ENCODE data around the gene WDR64.

Gene WDR64

DNA sequence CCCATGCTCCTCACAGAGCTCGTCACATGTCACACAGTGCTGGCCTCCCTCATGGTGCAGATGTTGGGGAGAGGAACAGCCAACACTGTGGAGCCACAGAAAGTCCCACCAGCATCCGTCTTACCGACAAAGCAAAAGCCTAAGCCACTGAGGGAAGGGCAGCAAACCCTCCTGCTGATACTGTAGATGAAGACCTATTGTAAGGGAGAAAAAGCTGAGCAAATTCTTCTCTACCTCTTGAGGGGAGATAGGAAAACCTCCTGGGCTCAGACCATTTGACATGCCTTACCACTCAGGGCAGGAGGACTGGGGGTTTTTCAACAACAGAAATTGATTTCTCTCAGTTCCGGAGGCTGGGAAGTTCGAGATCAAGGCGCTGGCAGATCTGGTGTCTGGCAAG, 95.9 kb downstream of the WDR64 start:
- H3K36me3 ChIP-seq (ENCODE audit: control insufficient read depth, insufficient read depth, low read length) = no peaks in the 10 kb centered on the region
- no peak overlapping the region for H3K9ac ChIP-seq (ENCODE audit: low read length)
- H3K4me3 ChIP-seq (ENCODE audit: low read depth, low read length) = no peak overlapping the region
- no peaks in the 10 kb centered on the region for H3K9me3 ChIP-seq (ENCODE audit: control insufficient read depth, insufficient read depth, low read depth, low read length)
- H3K27ac ChIP-seq (ENCODE audit: low read depth, low read length) = no peak overlapping the region
- 0 out of 2 replicates have a peak, but pooled peaks cover 7% of the 10 kb centered on the region for H3K4me1 ChIP-seq (ENCODE audit: control insufficient read depth, insufficient read depth, low read length)
- H3K27me3 ChIP-seq (ENCODE audit: control insufficient read depth, insufficient read depth, low read length) = no peaks in the 10 kb centered on the region

DNA sequence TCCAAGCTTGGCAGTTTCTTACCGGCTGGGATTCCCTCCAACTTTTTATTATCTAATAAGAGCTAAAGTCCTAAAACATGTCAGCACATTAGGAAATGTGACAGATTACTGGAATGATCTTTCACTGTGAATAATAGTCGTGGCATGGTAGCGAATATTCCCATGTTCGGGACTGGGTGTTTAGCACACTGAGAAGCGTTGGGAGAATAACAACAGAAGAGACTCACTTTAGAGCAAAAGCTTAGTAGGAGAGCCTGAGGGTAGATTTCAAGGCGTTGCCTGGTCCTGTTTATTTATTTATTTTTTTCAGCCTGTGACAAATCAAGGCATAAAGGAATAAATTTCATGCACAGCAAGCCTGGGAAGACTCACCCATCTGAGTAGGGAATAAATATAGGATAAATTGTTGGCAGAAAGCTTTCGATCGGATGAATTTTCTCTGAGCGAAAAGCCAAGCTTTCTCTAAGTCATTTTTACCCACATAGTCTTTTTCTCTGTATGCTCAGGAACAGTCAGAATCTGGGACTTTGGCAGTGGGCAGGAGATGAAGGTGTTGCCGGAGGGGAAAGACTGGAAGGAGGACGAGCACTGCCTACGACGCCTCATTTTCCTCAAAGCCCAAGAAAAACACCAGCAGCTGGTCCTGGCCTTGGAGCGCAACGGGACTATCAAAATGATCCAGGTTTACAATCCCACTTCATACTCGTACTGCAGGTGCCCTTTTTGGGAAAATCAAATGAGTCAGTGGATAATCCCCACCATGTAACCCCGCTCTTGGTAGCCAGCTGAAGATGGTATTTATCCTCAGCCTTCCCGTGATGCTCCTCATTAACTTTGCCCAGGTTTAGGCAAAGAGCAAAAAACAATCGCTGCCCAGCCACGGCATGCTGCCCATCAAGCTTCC, 97.2 kb downstream of the WDR64 start:
- H3K9me3 ChIP-seq (ENCODE audit: control insufficient read depth, insufficient read depth, low read depth, low read length) = no peaks in the 10 kb centered on the region
- no peaks in the 10 kb centered on the region for H3K27me3 ChIP-seq (ENCODE audit: control insufficient read depth, insufficient read depth, low read length)
- no peak overlapping the region for H3K9ac ChIP-seq (ENCODE audit: low read length)
- 0 out of 2 replicates have a peak, but pooled peaks cover 7% of the 10 kb centered on the region for H3K4me1 ChIP-seq (ENCODE audit: control insufficient read depth, insufficient read depth, low read length)
- H3K4me3 ChIP-seq (ENCODE audit: low read depth, low read length) = no peak overlapping the region
- no peaks in the 10 kb centered on the region for H3K36me3 ChIP-seq (ENCODE audit: control insufficient read depth, insufficient read depth, low read length)
- no peak overlapping the region for H3K27ac ChIP-seq (ENCODE audit: low read depth, low read length)

DNA sequence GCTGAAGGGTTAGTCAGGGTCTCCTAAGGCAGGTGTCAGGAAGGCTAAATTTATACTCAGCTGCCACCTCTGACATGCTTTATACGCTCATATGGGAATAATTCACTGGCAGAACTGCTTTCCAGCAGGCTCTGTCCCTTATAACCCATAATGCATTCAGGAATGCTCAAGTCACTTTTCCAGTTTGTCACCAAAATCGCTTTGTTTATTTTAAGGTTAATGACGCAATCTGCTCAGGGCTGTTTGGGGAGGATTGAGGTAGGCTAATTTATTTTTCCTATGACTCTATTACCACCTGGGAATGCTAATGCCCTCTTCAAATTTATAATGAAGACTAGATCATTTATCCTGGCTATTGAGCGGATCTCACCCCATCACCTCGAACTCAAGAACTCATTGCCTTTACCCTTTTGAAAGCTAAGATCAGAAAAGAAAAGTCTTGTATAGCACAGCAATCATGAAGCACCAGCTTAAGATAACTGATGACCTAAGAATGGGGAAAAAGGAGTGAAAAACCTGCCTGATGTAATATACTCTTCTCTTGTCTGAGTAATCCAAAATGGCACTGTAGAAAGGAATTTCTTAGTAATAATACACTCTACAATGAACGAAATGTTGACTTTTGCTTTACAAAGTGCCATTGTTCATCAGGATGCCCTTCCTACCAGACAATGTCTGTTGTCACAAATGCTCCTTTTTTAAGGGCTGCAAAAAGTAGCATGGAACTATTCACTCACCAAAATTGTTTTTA, 98.0 kb downstream of the WDR64 start:
- Histone ChIP-seq H3K4me3 (ENCODE audit: low read depth, low read length) (no peak overlapping the region), H3K9ac (ENCODE audit: low read length) (no peak overlapping the region), H3K27me3 (ENCODE audit: control insufficient read depth, insufficient read depth, low read length) (no peaks in the 10 kb centered on the region), H3K27ac (ENCODE audit: low read depth, low read length) (no peak overlapping the region), H3K36me3 (ENCODE audit: control insufficient read depth, insufficient read depth, low read length) (no peaks in the 10 kb centered on the region), H3K4me1 (ENCODE audit: control insufficient read depth, insufficient read depth, low read length) (0 out of 2 replicates have a peak, but pooled peaks cover 7% of the 10 kb centered on the region), H3K9me3 (ENCODE audit: control insufficient read depth, insufficient read depth, low read depth, low read length) (no peaks in the 10 kb centered on the region)

DNA sequence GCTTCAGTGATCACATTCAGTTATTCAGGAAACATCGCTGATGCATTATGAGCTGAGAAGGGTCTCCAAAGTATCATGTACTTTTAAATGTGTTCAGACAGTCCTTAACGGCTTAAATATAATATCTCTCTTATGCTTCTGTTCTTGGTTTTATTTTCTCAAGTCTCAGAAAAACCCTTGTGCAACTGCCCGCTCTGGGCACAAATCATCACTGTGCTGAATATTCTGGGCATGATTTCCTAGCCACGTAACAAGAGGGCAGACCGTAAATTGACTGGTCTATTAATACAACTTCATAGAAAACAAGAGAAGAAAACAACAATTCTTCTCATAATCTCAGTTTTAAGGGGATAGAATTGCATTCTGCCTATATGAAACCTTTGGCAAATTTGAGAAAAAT, 99.4 kb downstream of the WDR64 start:
- Histone ChIP-seq H3K36me3 (ENCODE audit: control insufficient read depth, insufficient read depth, low read length) (no peaks in the 10 kb centered on the region), H3K27ac (ENCODE audit: low read depth, low read length) (no peak overlapping the region), H3K27me3 (ENCODE audit: control insufficient read depth, insufficient read depth, low read length) (no peaks in the 10 kb centered on the region), H3K9ac (ENCODE audit: low read length) (no peak overlapping the region), H3K9me3 (ENCODE audit: control insufficient read depth, insufficient read depth, low read depth, low read length) (no peaks in the 10 kb centered on the region), H3K4me1 (ENCODE audit: control insufficient read depth, insufficient read depth, low read length) (0 out of 2 replicates have a peak, but pooled peaks cover 7% of the 10 kb centered on the region), H3K4me3 (ENCODE audit: low read depth, low read length) (no peak overlapping the region)

DNA sequence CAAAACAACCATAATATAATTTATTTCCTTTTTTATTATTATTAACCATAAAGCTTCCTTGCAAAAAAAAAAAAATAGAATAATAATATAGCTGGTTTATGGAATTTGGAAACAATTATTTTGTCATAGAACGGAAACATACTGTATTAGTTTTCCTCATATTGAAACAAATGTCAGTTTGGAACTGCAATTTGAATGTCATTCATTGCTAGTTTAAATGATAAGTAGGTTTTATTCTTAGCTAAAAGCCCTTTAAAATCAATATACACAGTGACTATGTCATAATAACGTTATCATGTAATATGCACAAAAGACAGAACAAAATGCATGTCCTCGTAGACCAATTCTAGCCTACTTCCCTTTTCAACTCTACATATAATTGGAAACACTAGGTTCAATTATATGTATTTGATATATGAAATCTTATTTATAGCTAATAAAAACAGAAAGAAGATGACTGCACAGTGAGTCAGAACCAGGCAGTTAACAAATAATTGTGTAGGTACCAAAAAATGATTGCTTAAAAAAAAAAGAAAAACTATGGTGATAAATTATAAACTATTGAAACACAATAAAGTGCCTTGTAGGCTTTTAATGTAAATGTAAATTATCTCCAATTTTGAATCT, 110.7 kb downstream of the WDR64 start:
- Histone ChIP-seq H3K27ac (ENCODE audit: low read depth, low read length) (no peak overlapping the region), H3K36me3 (ENCODE audit: control insufficient read depth, insufficient read depth, low read length) (no peaks in the 10 kb centered on the region), H3K4me3 (ENCODE audit: low read depth, low read length) (no peak overlapping the region), H3K9ac (ENCODE audit: low read length) (no peak overlapping the region), H3K4me1 (ENCODE audit: control insufficient read depth, insufficient read depth, low read length) (no peaks in the 10 kb centered on the region), H3K9me3 (ENCODE audit: control insufficient read depth, insufficient read depth, low read depth, low read length) (no peaks in the 10 kb centered on the region), H3K27me3 (ENCODE audit: control insufficient read depth, insufficient read depth, low read length) (no peaks in the 10 kb centered on the region)

DNA sequence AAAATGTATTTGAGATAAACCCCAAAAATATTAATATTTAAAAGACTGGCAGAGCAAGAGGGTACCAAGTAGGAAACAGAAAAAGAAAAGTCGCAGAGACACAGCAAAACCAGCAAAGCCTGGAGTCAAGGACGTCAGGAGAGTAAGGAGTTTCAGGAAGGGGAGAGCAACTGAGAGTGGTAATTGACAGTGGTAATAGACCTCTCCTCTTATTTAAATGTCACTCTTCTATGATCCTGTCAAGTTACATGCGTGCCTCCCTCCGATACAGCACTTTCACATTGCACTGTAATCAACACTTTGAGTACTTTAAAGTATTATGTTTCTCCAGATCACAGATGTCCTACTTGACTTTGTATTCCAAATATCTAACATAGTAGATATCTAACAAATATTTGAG, 113.3 kb downstream of the WDR64 start:
- no peaks in the 10 kb centered on the region for H3K27me3 ChIP-seq (ENCODE audit: control insufficient read depth, insufficient read depth, low read length)
- no peak overlapping the region for H3K4me3 ChIP-seq (ENCODE audit: low read depth, low read length)
- no peaks in the 10 kb centered on the region for H3K4me1 ChIP-seq (ENCODE audit: control insufficient read depth, insufficient read depth, low read length)
- no peaks in the 10 kb centered on the region for H3K36me3 ChIP-seq (ENCODE audit: control insufficient read depth, insufficient read depth, low read length)
- H3K9ac ChIP-seq (ENCODE audit: low read length) = no peak overlapping the region
- H3K27ac ChIP-seq (ENCODE audit: low read depth, low read length) = no peak overlapping the region
- H3K9me3 ChIP-seq (ENCODE audit: control insufficient read depth, insufficient read depth, low read depth, low read length) = no peaks in the 10 kb centered on the region

DNA sequence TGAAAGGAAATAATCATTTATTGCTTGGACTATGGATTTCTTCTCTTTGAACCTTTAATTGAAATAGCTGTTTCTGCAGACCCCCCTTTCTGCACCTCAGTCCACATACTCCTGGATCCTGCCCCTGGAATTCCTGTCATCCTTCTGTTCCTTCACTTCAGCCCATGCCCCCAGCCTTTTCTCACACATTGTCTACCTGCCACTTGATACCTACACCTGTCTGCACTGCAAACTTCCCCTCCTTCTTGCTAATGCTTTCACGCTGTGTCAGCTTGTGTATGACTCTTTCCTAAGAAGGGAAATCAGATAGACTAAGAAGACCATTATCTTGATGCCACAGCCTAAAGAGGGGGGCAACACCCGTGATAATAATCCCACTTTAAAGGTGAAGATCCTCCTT, 115.7 kb downstream of the WDR64 start:
- H3K9me3 ChIP-seq (ENCODE audit: control insufficient read depth, insufficient read depth, low read depth, low read length) = no peaks in the 10 kb centered on the region
- no peak overlapping the region for H3K27ac ChIP-seq (ENCODE audit: low read depth, low read length)
- H3K4me1 ChIP-seq (ENCODE audit: control insufficient read depth, insufficient read depth, low read length) = no peaks in the 10 kb centered on the region
- no peaks in the 10 kb centered on the region for H3K36me3 ChIP-seq (ENCODE audit: control insufficient read depth, insufficient read depth, low read length)
- H3K4me3 ChIP-seq (ENCODE audit: low read depth, low read length) = no peak overlapping the region
- no peak overlapping the region for H3K9ac ChIP-seq (ENCODE audit: low read length)
- no peaks in the 10 kb centered on the region for H3K27me3 ChIP-seq (ENCODE audit: control insufficient read depth, insufficient read depth, low read length)

DNA sequence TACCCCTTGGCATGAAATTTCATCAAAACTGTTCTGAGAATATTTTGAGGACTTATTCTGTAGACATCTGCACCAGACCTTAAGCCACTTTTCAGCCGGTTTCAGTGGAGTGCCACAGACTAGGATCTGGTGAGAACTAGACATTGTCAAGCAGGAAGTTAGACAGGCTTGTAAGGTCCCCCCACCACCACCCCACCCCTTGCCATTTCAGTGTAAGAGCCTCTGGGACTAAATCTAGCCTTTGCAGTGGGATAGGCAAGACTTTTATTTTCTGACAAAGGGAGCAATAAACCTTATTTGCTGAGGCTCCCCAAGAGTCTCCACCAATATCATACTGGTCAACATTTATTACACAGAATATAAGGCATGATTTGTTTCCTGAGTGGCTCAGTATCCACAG, 118.0 kb downstream of the WDR64 start:
- no peaks in the 10 kb centered on the region for H3K9me3 ChIP-seq (ENCODE audit: control insufficient read depth, insufficient read depth, low read depth, low read length)
- no peak overlapping the region for H3K4me3 ChIP-seq (ENCODE audit: low read depth, low read length)
- no peaks in the 10 kb centered on the region for H3K36me3 ChIP-seq (ENCODE audit: control insufficient read depth, insufficient read depth, low read length)
- no peak overlapping the region for H3K9ac ChIP-seq (ENCODE audit: low read length)
- no peaks in the 10 kb centered on the region for H3K27me3 ChIP-seq (ENCODE audit: control insufficient read depth, insufficient read depth, low read length)
- H3K4me1 ChIP-seq (ENCODE audit: control insufficient read depth, insufficient read depth, low read length) = no peaks in the 10 kb centered on the region
- no peak overlapping the region for H3K27ac ChIP-seq (ENCODE audit: low read depth, low read length)

DNA sequence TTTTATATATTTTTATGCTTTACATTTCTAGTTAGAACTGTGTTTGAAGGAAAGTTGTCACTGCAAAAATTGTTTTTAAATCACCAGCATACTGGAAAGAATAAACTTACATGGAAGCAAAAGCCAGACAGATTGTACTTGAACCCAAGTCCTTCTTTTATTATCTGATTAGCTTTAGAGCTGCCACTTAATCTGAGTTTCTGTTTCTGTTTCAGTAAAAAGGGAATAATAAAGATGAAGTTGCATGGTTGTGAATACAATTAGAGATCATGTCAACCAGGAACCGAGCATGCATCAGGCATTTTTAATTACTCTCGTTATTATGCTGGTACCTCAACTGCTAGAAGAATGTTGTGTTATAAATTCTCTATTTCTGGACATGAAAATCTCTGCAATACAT, 119.0 kb downstream of the WDR64 start:
- Histone ChIP-seq H3K4me3 (ENCODE audit: low read depth, low read length) (no peak overlapping the region), H3K27me3 (ENCODE audit: control insufficient read depth, insufficient read depth, low read length) (no peaks in the 10 kb centered on the region), H3K9me3 (ENCODE audit: control insufficient read depth, insufficient read depth, low read depth, low read length) (no peaks in the 10 kb centered on the region), H3K4me1 (ENCODE audit: control insufficient read depth, insufficient read depth, low read length) (no peaks in the 10 kb centered on the region), H3K9ac (ENCODE audit: low read length) (no peak overlapping the region), H3K27ac (ENCODE audit: low read depth, low read length) (no peak overlapping the region), H3K36me3 (ENCODE audit: control insufficient read depth, insufficient read depth, low read length) (no peaks in the 10 kb centered on the region)

DNA sequence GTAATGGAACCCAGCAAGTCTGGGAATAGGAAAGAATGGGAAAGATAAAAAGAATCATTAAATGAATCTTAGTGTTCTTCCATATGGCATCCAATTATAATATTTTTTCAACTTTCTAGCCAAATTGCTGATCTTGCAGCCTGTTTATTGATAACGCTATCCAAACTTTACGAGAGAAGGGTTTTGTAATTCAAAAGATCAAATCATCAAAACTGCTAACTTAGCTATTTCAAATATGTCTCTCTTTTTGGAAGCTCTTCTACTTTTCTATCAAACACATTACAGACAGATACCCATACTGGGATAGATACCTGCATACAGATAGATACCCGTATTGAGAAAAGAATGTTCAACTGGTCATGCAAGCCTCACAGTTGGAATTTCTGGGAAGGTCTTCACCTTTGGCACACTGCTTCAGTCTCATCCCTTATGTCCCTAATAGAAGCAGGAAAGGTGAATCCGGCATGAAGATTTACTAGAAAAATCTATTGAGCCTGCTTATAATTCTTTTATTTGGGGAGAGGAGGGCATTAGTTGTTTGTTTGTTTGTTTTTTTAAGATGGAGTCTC, 120.9 kb downstream of the WDR64 start:
- no peak overlapping the region for H3K9ac ChIP-seq (ENCODE audit: low read length)
- no peaks in the 10 kb centered on the region for H3K27me3 ChIP-seq (ENCODE audit: control insufficient read depth, insufficient read depth, low read length)
- H3K9me3 ChIP-seq (ENCODE audit: control insufficient read depth, insufficient read depth, low read depth, low read length) = no peaks in the 10 kb centered on the region
- H3K4me1 ChIP-seq (ENCODE audit: control insufficient read depth, insufficient read depth, low read length) = no peaks in the 10 kb centered on the region
- H3K4me3 ChIP-seq (ENCODE audit: low read depth, low read length) = no peak overlapping the region
- no peaks in the 10 kb centered on the region for H3K36me3 ChIP-seq (ENCODE audit: control insufficient read depth, insufficient read depth, low read length)
- H3K27ac ChIP-seq (ENCODE audit: low read depth, low read length) = no peak overlapping the region
